ACC112 (cell line): ENCODE data around the gene GPR179.

ENCODE experiments used
- H2AFZ ChIP-seq: fragments of 200-600 bp; sonication (generic); one replicate; pipeline ENCODE4 v1.6.0; 2017; ENCODE audit warnings: antibody characterized with exemption, low read length; ENCODE audit not compliant: unreplicated experiment
- H3K27ac ChIP-seq: fragments of 200-600 bp; sonication (generic); 2 replicates; pipeline ENCODE4 v1.5.1; 2014; ENCODE audit warnings: low read depth, mild to moderate bottlenecking, antibody characterized with exemption, low read length, moderate library complexity
- H3K27me3 ChIP-seq: fragments of 200-600 bp; sonication (generic); 2 replicates; pipeline ENCODE4 v1.6.1; 2014; ENCODE audit warnings: mild to moderate bottlenecking, antibody characterized with exemption, low read length, moderate library complexity, mixed read lengths; ENCODE audit not compliant: insufficient read depth
- H3K36me3 ChIP-seq: fragments of 200-600 bp; sonication (generic); 2 replicates; pipeline ENCODE4 v1.6.1; 2016; ENCODE audit warnings: mild to moderate bottlenecking, antibody characterized with exemption, low read length, moderate library complexity, mixed read lengths; ENCODE audit not compliant: insufficient read depth
- H3K4me1 ChIP-seq: fragments of 200-600 bp; sonication (generic); one replicate; pipeline ENCODE4 v1.6.1; 2016; ENCODE audit warnings: low read length, mixed read lengths; ENCODE audit not compliant: insufficient read depth, unreplicated experiment, control insufficient read depth
- H3K4me3 ChIP-seq: fragments of 200-600 bp; sonication (generic); 2 replicates; pipeline ENCODE4 v1.5.1; 2014; ENCODE audit warnings: mild to moderate bottlenecking, low read depth, low read length
- H3K79me2 ChIP-seq: fragments of 200-600 bp; sonication (generic); one replicate; pipeline ENCODE4 v1.6.0; 2016; ENCODE audit warnings: low read length; ENCODE audit not compliant: control insufficient read depth, unreplicated experiment, insufficient read depth

Gene GPR179

GRCh38 chr17:38329808-38330730, 13.7 kb downstream of the GPR179 start:
- no peaks in the 10 kb centered on the region for H3K4me1 ChIP-seq
- no peaks in the 10 kb centered on the region for H3K79me2 ChIP-seq
- H3K36me3 ChIP-seq: no peaks in the 10 kb centered on the region
- no peak overlapping the region for H3K4me3 ChIP-seq
- H2AFZ ChIP-seq: no peak overlapping the region
- H3K27ac ChIP-seq: no peak overlapping the region
- H3K27me3 ChIP-seq: peaks cover 7% of the 10 kb centered on the region; the same call in 1 of the 2 replicates

GRCh38 chr17:38329284-38329683, 14.5 kb downstream of the GPR179 start:
- H3K79me2 ChIP-seq: no peaks in the 10 kb centered on the region
- no peaks in the 10 kb centered on the region for H3K36me3 ChIP-seq
- H2AFZ ChIP-seq: no peak overlapping the region
- no peaks in the 10 kb centered on the region for H3K4me1 ChIP-seq
- no peak overlapping the region for H3K27ac ChIP-seq
- H3K27me3 ChIP-seq: peaks cover 7% of the 10 kb centered on the region; the same call in 1 of the 2 replicates
- no peak overlapping the region for H3K4me3 ChIP-seq

GRCh38 chr17:38328620-38329019, 15.1 kb downstream of the GPR179 start:
- Histone ChIP-seq H3K4me1 (no peaks in the 10 kb centered on the region), H3K27me3 (peaks cover 7% of the 10 kb centered on the region; the same call in 1 of the 2 replicates), H3K36me3 (no peaks in the 10 kb centered on the region), H3K4me3 (no peak overlapping the region), H3K79me2 (no peaks in the 10 kb centered on the region), H2AFZ (no peak overlapping the region), H3K27ac (no peak overlapping the region)

GRCh38 chr17:38327936-38328335, 15.8 kb downstream of the GPR179 start:
- Histone ChIP-seq H2AFZ (no peak overlapping the region), H3K36me3 (no peaks in the 10 kb centered on the region), H3K27ac (no peak overlapping the region), H3K27me3 (0 out of 2 replicates have a peak, but pooled peaks cover 3% of the 10 kb centered on the region), H3K4me1 (peaks cover under 1% of the 10 kb centered on the region), H3K4me3 (no peak overlapping the region), H3K79me2 (no peaks in the 10 kb centered on the region)

GRCh38 chr17:38326996-38327792, 16.6 kb downstream of the GPR179 start:
- H3K4me3 ChIP-seq: no peak overlapping the region
- no peak overlapping the region for H3K27ac ChIP-seq
- peaks cover 5% of the 10 kb centered on the region; the same call in 1 of the 2 replicates for H3K36me3 ChIP-seq
- H2AFZ ChIP-seq: no peak overlapping the region
- no peaks in the 10 kb centered on the region for H3K27me3 ChIP-seq
- H3K79me2 ChIP-seq: no peaks in the 10 kb centered on the region
- peaks cover 5% of the 10 kb centered on the region for H3K4me1 ChIP-seq

- H2AFZ ChIP-seq: no peak overlapping the region
- no peaks in the 10 kb centered on the region for H3K79me2 ChIP-seq
- peaks cover 5% of the 10 kb centered on the region for H3K4me1 ChIP-seq
- H3K27ac ChIP-seq: no peak overlapping the region
- H3K36me3 ChIP-seq: peaks cover 5% of the 10 kb centered on the region; the same call in 1 of the 2 replicates
- no peaks in the 10 kb centered on the region for H3K27me3 ChIP-seq
- no peak overlapping the region for H3K4me3 ChIP-seq
These were observed 18.4 kb downstream of the GPR179 start for GRCh38 chr17:38325221-38325851.

- Histone ChIP-seq H3K36me3 (peaks cover 5% of the 10 kb centered on the region; the same call in 1 of the 2 replicates), H3K27ac (no peak overlapping the region), H3K4me1 (peaks cover 5% of the 10 kb centered on the region), H3K27me3 (no peaks in the 10 kb centered on the region), H2AFZ (no peak overlapping the region), H3K4me3 (no peak overlapping the region), H3K79me2 (no peaks in the 10 kb centered on the region)
These were observed 19.0 kb downstream of the GPR179 start for GRCh38 chr17:38324772-38325171.

- H2AFZ ChIP-seq: no peak overlapping the region
- no peak overlapping the region for H3K4me3 ChIP-seq
- peaks cover 5% of the 10 kb centered on the region; the same call in 1 of the 2 replicates for H3K36me3 ChIP-seq
- no peaks in the 10 kb centered on the region for H3K79me2 ChIP-seq
- H3K27ac ChIP-seq: no peak overlapping the region
- no peaks in the 10 kb centered on the region for H3K27me3 ChIP-seq
- peaks cover 5% of the 10 kb centered on the region for H3K4me1 ChIP-seq
These were observed 19.5 kb downstream of the GPR179 start for GRCh38 chr17:38324141-38324697.

- Histone ChIP-seq H3K27ac (no peak overlapping the region), H2AFZ (no peak overlapping the region), H3K4me3 (no peak overlapping the region)
These were observed 20.9 kb downstream of the GPR179 start for GRCh38 chr17:38322897-38323296.

GRCh38 chr17:38322156-38322779, 21.5 kb downstream of the GPR179 start:
- no peaks in the 10 kb centered on the region for H3K79me2 ChIP-seq
- no peak overlapping the region for H3K4me3 ChIP-seq
- no peak overlapping the region for H3K27ac ChIP-seq
- H3K27me3 ChIP-seq: no peaks in the 10 kb centered on the region
- H2AFZ ChIP-seq: no peak overlapping the region
- H3K36me3 ChIP-seq: peaks cover 5% of the 10 kb centered on the region; the same call in 1 of the 2 replicates
- H3K4me1 ChIP-seq: peaks cover 5% of the 10 kb centered on the region

More at GRCh38 chr17:38322897-38323296, 20.9 kb downstream of the GPR179 start:
- Histone ChIP-seq H3K27me3 (no peaks in the 10 kb centered on the region), H3K36me3 (peaks cover 5% of the 10 kb centered on the region; the same call in 1 of the 2 replicates), H3K4me1 (peaks cover 5% of the 10 kb centered on the region), H3K79me2 (no peaks in the 10 kb centered on the region)
